ENCODE results near the gene PARD3.

DNA sequence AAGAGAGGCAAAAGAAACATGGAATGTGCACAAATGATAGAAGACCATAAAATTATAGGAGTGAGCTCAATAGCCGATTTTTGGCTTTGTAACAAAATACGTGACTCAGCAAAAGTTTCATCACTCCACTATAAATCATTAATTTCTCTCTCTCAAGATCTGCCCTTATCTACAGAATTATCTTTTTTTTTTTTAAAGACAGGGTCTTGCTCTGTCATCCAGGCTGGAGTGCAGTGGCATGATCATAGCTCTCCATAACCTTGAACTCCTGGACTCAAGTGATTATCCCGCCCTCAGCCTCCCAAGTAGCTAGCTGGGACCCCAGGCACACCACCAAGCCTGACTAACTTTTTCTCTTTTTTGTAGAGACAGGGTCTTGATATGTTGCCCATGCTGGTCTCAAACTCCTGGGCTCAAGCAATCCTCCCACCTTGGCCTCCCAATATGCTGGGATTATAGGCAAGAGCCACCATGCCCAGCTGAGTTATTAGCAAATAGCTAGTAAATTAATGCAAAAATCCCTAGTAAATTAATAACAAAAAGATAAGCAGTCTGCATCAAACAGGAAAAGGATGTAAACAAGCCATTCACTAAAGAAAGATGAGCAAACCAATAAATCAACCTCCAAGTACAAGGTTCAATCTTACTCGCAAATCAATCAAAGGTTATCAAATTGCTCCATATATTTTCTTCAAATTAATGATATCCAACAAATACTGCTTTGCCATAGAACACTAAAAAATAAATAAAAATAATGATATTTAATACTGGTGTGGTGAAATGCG, 450.7 kb downstream of the PARD3 start:
- TF ChIP-seq, protein P1, sequence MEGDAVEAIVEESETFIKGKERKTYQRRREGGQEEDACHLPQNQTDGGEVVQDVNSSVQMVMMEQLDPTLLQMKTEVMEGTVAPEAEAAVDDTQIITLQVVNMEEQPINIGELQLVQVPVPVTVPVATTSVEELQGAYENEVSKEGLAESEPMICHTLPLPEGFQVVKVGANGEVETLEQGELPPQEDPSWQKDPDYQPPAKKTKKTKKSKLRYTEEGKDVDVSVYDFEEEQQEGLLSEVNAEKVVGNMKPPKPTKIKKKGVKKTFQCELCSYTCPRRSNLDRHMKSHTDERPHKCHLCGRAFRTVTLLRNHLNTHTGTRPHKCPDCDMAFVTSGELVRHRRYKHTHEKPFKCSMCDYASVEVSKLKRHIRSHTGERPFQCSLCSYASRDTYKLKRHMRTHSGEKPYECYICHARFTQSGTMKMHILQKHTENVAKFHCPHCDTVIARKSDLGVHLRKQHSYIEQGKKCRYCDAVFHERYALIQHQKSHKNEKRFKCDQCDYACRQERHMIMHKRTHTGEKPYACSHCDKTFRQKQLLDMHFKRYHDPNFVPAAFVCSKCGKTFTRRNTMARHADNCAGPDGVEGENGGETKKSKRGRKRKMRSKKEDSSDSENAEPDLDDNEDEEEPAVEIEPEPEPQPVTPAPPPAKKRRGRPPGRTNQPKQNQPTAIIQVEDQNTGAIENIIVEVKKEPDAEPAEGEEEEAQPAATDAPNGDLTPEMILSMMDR (conservative IDR thresholded peaks at IDR 0.05; ENCODE audit: low read depth, low read length): no peak
- TF ChIP-seq EZH2phosphoT487 (IDR thresholded peaks at IDR 0.05; ENCODE audit: borderline replicate concordance, low read length) (no peak), EZH2 (IDR thresholded peaks at IDR 0.05; ENCODE audit: low read length, unreplicated experiment) (no peak)
